ENCODE results near the gene BMP6. TPM values are rescaled to one million over a fixed set of nuclear protein-coding genes. Genes with fewer than 3 reads are reported as not detected.

Gene BMP6
- 22.0 and 47.4 TPM in 2 replicates for total RNA-seq

DNA sequence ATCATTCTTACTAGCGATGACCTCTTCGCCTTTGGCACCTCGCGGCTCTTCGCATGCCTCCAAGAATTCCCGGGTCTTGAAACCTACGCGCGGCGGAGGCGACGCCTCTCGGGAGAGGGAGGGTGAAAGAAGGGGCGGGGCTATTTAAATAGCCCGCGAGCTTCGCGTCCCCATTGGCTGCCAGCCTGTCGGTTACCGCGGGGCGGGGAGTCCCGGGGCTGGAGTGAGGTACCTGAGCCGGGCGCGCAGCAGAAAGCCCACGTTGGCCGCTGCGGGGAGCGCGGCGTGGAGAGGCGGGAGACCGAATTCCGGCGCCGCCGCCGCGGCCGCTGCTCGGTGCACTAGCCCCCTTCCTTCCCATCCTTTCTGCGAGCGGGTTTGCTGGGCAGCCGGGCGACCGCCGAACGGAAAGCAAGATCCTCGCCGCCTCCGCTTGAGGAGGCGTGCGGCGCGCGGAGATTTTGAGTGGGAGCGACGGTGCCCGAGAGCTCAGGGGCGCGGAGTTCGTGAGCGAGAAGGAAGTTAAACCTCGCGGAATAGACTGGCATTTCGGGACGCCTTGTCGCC, at the start of gene BMP6:
TSS of gene BMP6 (plus strand) at position 251 of the 567 bp plus-strand sequence. CDS start 857 bp downstream, outside the sequence.

DNA sequence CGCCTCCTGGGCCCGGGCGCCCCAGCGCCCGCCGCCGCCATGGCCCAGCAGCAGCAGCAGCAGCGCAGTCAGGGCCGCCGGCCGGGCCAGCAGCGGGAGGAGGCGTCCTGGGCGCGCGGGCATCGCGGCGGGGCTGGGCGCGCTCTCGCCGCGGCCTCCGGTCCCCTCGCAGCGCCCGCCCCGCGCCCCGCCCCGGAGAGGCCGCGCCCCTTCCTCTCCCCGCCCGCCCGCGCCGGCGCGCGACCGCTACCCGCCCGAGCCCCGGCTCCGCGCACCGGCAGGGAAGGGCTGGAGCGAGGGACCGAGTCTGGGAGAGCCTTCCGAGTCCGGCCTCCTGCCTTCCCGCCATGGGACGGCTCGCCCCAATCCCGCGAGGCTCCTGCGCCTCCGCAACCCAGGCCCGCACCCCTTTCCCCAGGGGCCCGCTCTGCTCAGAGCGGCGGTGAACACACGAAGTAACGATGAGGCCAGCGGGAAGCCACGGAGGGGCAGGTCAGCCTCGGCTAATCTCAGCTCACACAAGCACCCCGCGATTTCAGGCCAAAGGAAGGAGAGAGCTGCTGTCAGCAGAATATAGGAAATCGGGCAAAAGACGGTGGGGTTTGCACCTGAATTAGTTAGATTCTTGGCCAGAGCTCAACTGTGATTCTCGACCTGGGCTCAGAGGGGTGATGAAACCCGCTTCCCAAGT, 184.9 kb downstream of the BMP6 start, which contains the start of gene TXNDC5:
TSS of gene TXNDC5 (minus strand) at position 135 of the 691 bp plus-strand sequence. CDS start at position 123, 12 bp downstream.

Other genes starting within 250 kb of the BMP6 start
- gene DSP, start 184.4 kb upstream of the BMP6 start, total RNA-seq = 17.4 and 27.3 TPM in 2 replicates
- 12.4 and 13.0 TPM in 2 replicates for gene SNRNP48, start 135.9 kb upstream of the BMP6 start, total RNA-seq
- 574 and 1,047 TPM in 2 replicates for gene TXNDC5, start 184.7 kb downstream of the BMP6 start, total RNA-seq

Measured in regular cardiac myocyte (primary cell).